ENCODE results near the gene TMC6. TPM values are rescaled to one million over a fixed set of nuclear protein-coding genes. Genes with fewer than 3 reads are reported as not detected.

Gene TMC6
- polyA plus RNA-seq, 1 of the 3 experiments (the other 2 are of a cell fraction), result 5.5 TPM

DNA sequence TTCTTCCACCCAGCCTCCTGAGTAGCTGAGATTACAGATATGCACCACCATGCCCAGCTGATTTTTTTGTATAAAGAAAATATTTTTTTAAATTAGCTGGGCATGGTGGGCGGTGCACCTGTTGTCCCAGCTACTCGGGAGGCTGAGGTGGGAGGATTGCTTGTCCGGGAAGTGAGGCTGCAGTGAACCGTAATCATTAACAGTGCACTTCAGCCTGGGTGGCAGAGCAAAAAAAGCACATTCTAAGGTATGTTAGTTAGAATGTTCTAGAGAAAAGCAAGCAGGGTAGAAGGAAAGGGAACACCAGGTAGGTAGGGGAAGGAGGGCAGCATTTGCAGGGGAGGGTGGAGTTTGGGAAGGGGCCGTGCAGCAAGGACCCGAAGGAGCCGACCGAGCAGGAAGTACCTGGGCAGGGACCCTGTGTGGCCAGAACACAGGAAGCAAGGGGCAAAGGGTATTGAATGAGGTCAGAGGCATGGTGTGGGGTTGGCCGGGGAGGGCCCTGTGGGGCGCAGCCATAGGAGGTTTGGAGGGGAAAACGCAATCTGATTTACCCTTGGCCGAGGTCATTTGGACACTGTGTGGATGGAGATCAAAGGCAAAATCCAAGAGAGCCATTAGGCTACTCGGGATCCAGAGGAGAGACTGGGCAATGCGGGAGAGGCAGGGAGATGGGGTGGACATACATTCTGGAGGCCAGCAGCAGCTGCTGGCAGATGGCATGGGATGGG, 19.9 kb upstream of the TMC6 start:
- TF ChIP-seq FOXM1 (IDR thresholded peaks at IDR 0.05; ENCODE audit: low read depth), result no peak
- TF ChIP-seq, protein P1, sequence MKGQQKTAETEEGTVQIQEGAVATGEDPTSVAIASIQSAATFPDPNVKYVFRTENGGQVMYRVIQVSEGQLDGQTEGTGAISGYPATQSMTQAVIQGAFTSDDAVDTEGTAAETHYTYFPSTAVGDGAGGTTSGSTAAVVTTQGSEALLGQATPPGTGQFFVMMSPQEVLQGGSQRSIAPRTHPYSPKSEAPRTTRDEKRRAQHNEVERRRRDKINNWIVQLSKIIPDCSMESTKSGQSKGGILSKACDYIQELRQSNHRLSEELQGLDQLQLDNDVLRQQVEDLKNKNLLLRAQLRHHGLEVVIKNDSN (IDR thresholded peaks at IDR 0.05; ENCODE audit: borderline replicate concordance, low read depth), result no peak
- TF ChIP-seq MEF2A (IDR thresholded peaks at IDR 0.05; ENCODE audit: borderline replicate concordance, low read depth), result no peak
- no peak for TF ChIP-seq EZH2phosphoT487 (IDR thresholded peaks at IDR 0.05; ENCODE audit: borderline replicate concordance, low read depth)
- TF ChIP-seq, protein P2, sequence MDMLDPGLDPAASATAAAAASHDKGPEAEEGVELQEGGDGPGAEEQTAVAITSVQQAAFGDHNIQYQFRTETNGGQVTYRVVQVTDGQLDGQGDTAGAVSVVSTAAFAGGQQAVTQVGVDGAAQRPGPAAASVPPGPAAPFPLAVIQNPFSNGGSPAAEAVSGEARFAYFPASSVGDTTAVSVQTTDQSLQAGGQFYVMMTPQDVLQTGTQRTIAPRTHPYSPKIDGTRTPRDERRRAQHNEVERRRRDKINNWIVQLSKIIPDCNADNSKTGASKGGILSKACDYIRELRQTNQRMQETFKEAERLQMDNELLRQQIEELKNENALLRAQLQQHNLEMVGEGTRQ (IDR thresholded peaks at IDR 0.05; ENCODE audit: borderline replicate concordance, low read depth, low read length), result no peak
- TF ChIP-seq, protein P3, sequence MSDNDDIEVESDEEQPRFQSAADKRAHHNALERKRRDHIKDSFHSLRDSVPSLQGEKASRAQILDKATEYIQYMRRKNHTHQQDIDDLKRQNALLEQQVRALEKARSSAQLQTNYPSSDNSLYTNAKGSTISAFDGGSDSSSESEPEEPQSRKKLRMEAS (IDR thresholded peaks at IDR 0.05; ENCODE audit: low read depth), result no peak
- Histone ChIP-seq H3K9ac (no peak overlapping the region), H3K27ac (ENCODE audit: low read depth in 2 of 2, low read length in 1 of 2) (no peak overlapping the region), H3F3A (replicated peaks; ENCODE audit: insufficient read depth) (peaks cover 3% of the 10 kb centered on the region), H3K9me2 (no peaks in the 10 kb centered on the region), H4K20me1 (ENCODE audit: insufficient read depth) (no peaks in the 10 kb centered on the region), H2AFZ (ENCODE audit: low read depth) (no peak overlapping the region), H3K4me2 (no peak overlapping the region), H3K79me2 (ENCODE audit: insufficient read depth) (no peaks in the 10 kb centered on the region), H3K9me3 (no peaks in the 10 kb centered on the region), H3K36me3 (replicated peaks in 1 of 2; ENCODE audit: control insufficient read depth in 1 of 2, insufficient read depth in 2 of 2, low read length in 1 of 2) (no peaks in the 10 kb centered on the region), H3K4me3 (ENCODE audit: low read depth in 2 of 2, low read length in 1 of 2) (no peak overlapping the region), H3K27me3 (ENCODE audit: insufficient read depth) (no peaks in the 10 kb centered on the region), H3K4me1 (ENCODE audit: control insufficient read depth in 1 of 2, insufficient read depth in 2 of 2, low read depth in 1 of 2, low read length in 1 of 2) (peaks cover 4 to 19% of the 10 kb centered on the region in 2 experiments; a peak in 1 of 4 replicates)
- DNase-seq, result no peak
- ChIA-PET POLR2A (no interaction called here), CTCF (interaction anchor here (0.6 to 6.2 kb wide), 2 partner anchors 12 to 273 kb away, joined by 3 to 43 read pairs; no protein-coding TSS in a partner anchor)
- 83% methylated on average over 14 of the region's 14 CpGs for whole genome bisulfite sequencing (ENCODE audit: low lambda C conversion rate)

DNA sequence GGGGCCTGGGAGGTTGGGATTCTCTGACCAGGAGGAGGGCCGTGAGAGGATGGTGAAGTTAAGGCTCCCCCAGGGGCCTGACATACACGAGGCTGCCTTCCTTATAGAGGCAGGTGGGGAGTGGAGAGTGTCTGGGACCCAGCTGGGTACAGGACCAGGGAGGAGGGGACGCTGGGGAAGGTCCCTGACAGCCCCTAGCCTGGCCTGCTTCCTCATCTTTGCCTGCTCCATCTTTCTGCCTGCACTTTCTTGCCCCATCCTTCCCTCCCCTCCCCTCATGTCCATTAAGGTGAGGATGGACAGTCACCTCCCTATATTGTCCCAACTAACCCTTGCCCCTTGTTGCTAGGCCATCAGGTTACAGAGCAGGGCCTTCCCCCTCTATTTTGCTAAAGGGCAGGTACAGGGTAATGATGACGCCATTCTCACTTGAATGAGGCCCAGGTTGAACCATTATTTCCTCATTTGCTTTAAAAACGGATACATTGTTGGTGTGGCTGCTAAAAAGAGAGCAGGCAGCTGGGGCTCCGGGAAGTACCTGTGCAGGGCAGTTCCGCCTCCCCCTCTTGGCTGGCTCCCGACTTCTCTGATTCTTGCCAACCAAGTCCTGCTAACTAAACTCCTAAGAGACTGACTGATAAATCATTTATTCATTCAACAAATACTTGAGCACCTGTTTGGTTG, 18.9 kb upstream of the TMC6 start:
- WGBS (ENCODE audit: low lambda C conversion rate), result 65% methylated on average over 8 of the region's 8 CpGs
- H3K4me2 ChIP-seq, result no peak overlapping the region
- no peaks in the 10 kb centered on the region for H4K20me1 ChIP-seq (ENCODE audit: insufficient read depth)
- no peaks in the 10 kb centered on the region for H3K79me2 ChIP-seq (ENCODE audit: insufficient read depth)
- peaks cover 3% of the 10 kb centered on the region for H3F3A ChIP-seq (replicated peaks; ENCODE audit: insufficient read depth)
- H3K9me2 ChIP-seq, result no peaks in the 10 kb centered on the region
- H3K27me3 ChIP-seq (ENCODE audit: insufficient read depth), result no peaks in the 10 kb centered on the region
- no peak for DNase-seq
- peaks cover 4 to 19% of the 10 kb centered on the region in 2 experiments; a peak in 1 of 4 replicates for H3K4me1 ChIP-seq (ENCODE audit: control insufficient read depth in 1 of 2, insufficient read depth in 2 of 2, low read depth in 1 of 2, low read length in 1 of 2)
- no peak overlapping the region for H3K9ac ChIP-seq
- ChIA-PET POLR2A (no interaction called here), CTCF (interaction anchor here (1.1 to 6.2 kb wide), 2 partner anchors 11 to 17 kb away, joined by 3 to 43 read pairs; partner anchors contain the start of gene TMC8)
- no peak overlapping the region for H3K27ac ChIP-seq (ENCODE audit: low read depth in 2 of 2, low read length in 1 of 2)
- no peaks in the 10 kb centered on the region for H3K36me3 ChIP-seq (replicated peaks in 1 of 2; ENCODE audit: control insufficient read depth in 1 of 2, insufficient read depth in 2 of 2, low read length in 1 of 2)
- H3K9me3 ChIP-seq, result no peaks in the 10 kb centered on the region
- H3K4me3 ChIP-seq (ENCODE audit: low read depth in 2 of 2, low read length in 1 of 2), result no peak overlapping the region
- H2AFZ ChIP-seq (ENCODE audit: low read depth), result no peak overlapping the region
- no peak for TF ChIP-seq FOXM1 (IDR thresholded peaks at IDR 0.05; ENCODE audit: low read depth)
- TF ChIP-seq CHD2 (IDR thresholded peaks at IDR 0.05; ENCODE audit: low read length, partially characterized antibody), result no peak
- no peak for TF ChIP-seq MEF2A (IDR thresholded peaks at IDR 0.05; ENCODE audit: borderline replicate concordance, low read depth)
- no peak for TF ChIP-seq MXI1 (IDR thresholded peaks at IDR 0.05; ENCODE audit: low read depth, low read length)
- TF ChIP-seq POLR2AphosphoS5 (IDR thresholded peaks at IDR 0.05; ENCODE audit: low read depth, low read length), result no peak
- TF ChIP-seq, protein P1 (IDR thresholded peaks at IDR 0.05; ENCODE audit: borderline replicate concordance, low read depth), result no peak
- no peak for TF ChIP-seq YY1 (IDR thresholded peaks at IDR 0.05; ENCODE audit: low read depth)
- no peak for TF ChIP-seq EZH2phosphoT487 (IDR thresholded peaks at IDR 0.05; ENCODE audit: borderline replicate concordance, low read depth)
- no peak for TF ChIP-seq GABPA (IDR thresholded peaks at IDR 0.05; ENCODE audit: low read depth)
- TF ChIP-seq, protein P4, sequence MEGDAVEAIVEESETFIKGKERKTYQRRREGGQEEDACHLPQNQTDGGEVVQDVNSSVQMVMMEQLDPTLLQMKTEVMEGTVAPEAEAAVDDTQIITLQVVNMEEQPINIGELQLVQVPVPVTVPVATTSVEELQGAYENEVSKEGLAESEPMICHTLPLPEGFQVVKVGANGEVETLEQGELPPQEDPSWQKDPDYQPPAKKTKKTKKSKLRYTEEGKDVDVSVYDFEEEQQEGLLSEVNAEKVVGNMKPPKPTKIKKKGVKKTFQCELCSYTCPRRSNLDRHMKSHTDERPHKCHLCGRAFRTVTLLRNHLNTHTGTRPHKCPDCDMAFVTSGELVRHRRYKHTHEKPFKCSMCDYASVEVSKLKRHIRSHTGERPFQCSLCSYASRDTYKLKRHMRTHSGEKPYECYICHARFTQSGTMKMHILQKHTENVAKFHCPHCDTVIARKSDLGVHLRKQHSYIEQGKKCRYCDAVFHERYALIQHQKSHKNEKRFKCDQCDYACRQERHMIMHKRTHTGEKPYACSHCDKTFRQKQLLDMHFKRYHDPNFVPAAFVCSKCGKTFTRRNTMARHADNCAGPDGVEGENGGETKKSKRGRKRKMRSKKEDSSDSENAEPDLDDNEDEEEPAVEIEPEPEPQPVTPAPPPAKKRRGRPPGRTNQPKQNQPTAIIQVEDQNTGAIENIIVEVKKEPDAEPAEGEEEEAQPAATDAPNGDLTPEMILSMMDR (IDR thresholded peaks at IDR 0.05), result no peak
- TF ChIP-seq, protein P5, sequence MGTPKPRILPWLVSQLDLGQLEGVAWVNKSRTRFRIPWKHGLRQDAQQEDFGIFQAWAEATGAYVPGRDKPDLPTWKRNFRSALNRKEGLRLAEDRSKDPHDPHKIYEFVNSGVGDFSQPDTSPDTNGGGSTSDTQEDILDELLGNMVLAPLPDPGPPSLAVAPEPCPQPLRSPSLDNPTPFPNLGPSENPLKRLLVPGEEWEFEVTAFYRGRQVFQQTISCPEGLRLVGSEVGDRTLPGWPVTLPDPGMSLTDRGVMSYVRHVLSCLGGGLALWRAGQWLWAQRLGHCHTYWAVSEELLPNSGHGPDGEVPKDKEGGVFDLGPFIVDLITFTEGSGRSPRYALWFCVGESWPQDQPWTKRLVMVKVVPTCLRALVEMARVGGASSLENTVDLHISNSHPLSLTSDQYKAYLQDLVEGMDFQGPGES (IDR thresholded peaks at IDR 0.05; ENCODE audit: low read depth, low read length), result no peak
- TF ChIP-seq TCF12 (IDR thresholded peaks at IDR 0.05), result no peak
- TF ChIP-seq NFIC (IDR thresholded peaks at IDR 0.05; ENCODE audit: borderline replicate concordance), result no peak
- TF ChIP-seq ELF1 (IDR thresholded peaks at IDR 0.05), result no peak
- no peak for TF ChIP-seq TAF1 (IDR thresholded peaks at IDR 0.05; ENCODE audit: borderline replicate concordance, low read depth, low read length)

Data from SK-N-SH (cell line).